ENCODE measurements around the gene DUSP9. TPM values are rescaled to one million over a fixed set of nuclear protein-coding genes. Genes with fewer than 3 reads are reported as not detected.

Gene DUSP9
- total and polyA plus RNA-seq, 10 of the 15 experiments (the other 5 are each of a cell fraction or from before 2014, with no cell fraction given), result 0.10 TPM; not detected in 9

- ChIA-PET CTCF (interaction anchor here (0.9 to 2.4 kb wide), 10 partner anchors 9 to 242 kb away, joined by 3 to 18 read pairs (median 4); partner anchors contain the start of gene CCNQ), POLR2A (interaction anchor here (1.2 kb wide), 1 partner anchor 26 kb away, joined by 3 read pairs; no protein-coding TSS in a partner anchor), RAD21 (ENCODE audit: unreplicated experiment) (interaction anchor here (0.8 kb wide), 1 partner anchor 59 kb away, joined by 5 read pairs; no protein-coding TSS in a partner anchor), SMC1A (ENCODE audit: uncharacterized antibody, unreplicated experiment) (no interaction called here)
- Histone ChIP-seq H4K20me1 (ENCODE audit: control insufficient read depth, insufficient read depth) (no peaks in the 10 kb centered on the region), H3K4me3 (no peak overlapping the region), H3K79me2 (ENCODE audit: control insufficient read depth, insufficient read depth, low read length) (no peaks in the 10 kb centered on the region), H3K9ac (ENCODE audit: control insufficient read depth, insufficient read depth, low read length) (no peak overlapping the region), H3K36me3 (ENCODE audit: control insufficient read depth in 2 of 2, insufficient read depth in 2 of 2, low read length in 1 of 2) (no peaks in the 10 kb centered on the region), H2AFZ (ENCODE audit: control insufficient read depth, low read depth, low read length) (no peak overlapping the region), H3K27ac (ENCODE audit: control insufficient read depth, insufficient read depth) (no peak overlapping the region), H3K9me3 (replicated peaks; ENCODE audit: control insufficient read depth, insufficient read depth, low read length) (no peaks in the 10 kb centered on the region; the same call in 2 of the 3 replicates), H3K4me2 (ENCODE audit: control insufficient read depth, insufficient read depth) (no peak overlapping the region), H3K27me3 (replicated peaks in 1 of 2; ENCODE audit: control insufficient read depth in 2 of 2, insufficient read depth in 2 of 2, low read length in 1 of 2) (no peaks in the 10 kb centered on the region; a peak in 2 of 4 replicates), H3K4me1 (ENCODE audit: control insufficient read depth, insufficient read depth, low read length) (peaks cover 3% of the 10 kb centered on the region)
- 59% methylated on average over 4 of the region's 4 CpGs for WGBS (ENCODE audit: insufficient coverage, insufficient replicate concordance, low lambda C conversion rate, missing lambda C conversion rate)
- FAIRE-seq, result no peak
- no TSS peak for BruUV-seq (replicated peaks)
- TF ChIP-seq ATF7 (IDR thresholded peaks at IDR 0.05; ENCODE audit: low read depth) (no peak), ZSCAN29 (IDR thresholded peaks at IDR 0.05) (no peak), SREBF1 (IDR thresholded peaks at IDR 0.05; ENCODE audit: low read length) (no peak), CHD4 (IDR thresholded peaks at IDR 0.05) (no peak), IRF4 (IDR thresholded peaks at IDR 0.05; ENCODE audit: low read depth, low read length) (no peak), BCLAF1 (IDR thresholded peaks at IDR 0.05) (no peak), KAT2A (conservative IDR thresholded peaks at IDR 0.05; ENCODE audit: control insufficient read depth, low read depth, low read length) (no peak), E4F1 (IDR thresholded peaks at IDR 0.05; ENCODE audit: borderline replicate concordance, partially characterized antibody) (no peak), ZNF217 (IDR thresholded peaks at IDR 0.05) (no peak), NFYB (IDR thresholded peaks at IDR 0.05; ENCODE audit: insufficient read depth, low read depth, low read length) (no peak), TCF3 (IDR thresholded peaks at IDR 0.05; ENCODE audit: borderline replicate concordance, insufficient read depth, low read depth, low read length) (no peak), CREB1 (IDR thresholded peaks at IDR 0.05; ENCODE audit: low read depth) (no peak), SMAD5 (IDR thresholded peaks at IDR 0.05; ENCODE audit: low read depth) (no peak), BACH1 (IDR thresholded peaks at IDR 0.05; ENCODE audit: borderline replicate concordance) (no peak), WRNIP1 (IDR thresholded peaks at IDR 0.05; ENCODE audit: borderline replicate concordance, low read depth, low read length) (no peak), SUPT20H (IDR thresholded peaks at IDR 0.05; ENCODE audit: borderline replicate concordance, control insufficient read depth, low read depth, low read length) (no peak), HDAC2 (IDR thresholded peaks at IDR 0.05) (no peak), POLR2AphosphoS5 (IDR thresholded peaks at IDR 0.05; ENCODE audit: low read length) (no peak)
- TF ChIP-seq, protein P1, sequence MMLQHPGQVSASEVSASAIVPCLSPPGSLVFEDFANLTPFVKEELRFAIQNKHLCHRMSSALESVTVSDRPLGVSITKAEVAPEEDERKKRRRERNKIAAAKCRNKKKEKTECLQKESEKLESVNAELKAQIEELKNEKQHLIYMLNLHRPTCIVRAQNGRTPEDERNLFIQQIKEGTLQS (IDR thresholded peaks at IDR 0.05; ENCODE audit: borderline replicate concordance, extremely low read depth, low read depth, low read length), result no peak
- TF ChIP-seq, protein P2, sequence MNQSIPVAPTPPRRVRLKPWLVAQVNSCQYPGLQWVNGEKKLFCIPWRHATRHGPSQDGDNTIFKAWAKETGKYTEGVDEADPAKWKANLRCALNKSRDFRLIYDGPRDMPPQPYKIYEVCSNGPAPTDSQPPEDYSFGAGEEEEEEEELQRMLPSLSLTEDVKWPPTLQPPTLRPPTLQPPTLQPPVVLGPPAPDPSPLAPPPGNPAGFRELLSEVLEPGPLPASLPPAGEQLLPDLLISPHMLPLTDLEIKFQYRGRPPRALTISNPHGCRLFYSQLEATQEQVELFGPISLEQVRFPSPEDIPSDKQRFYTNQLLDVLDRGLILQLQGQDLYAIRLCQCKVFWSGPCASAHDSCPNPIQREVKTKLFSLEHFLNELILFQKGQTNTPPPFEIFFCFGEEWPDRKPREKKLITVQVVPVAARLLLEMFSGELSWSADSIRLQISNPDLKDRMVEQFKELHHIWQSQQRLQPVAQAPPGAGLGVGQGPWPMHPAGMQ (IDR thresholded peaks at IDR 0.05; ENCODE audit: borderline replicate concordance), result no peak
- DNase-seq (ENCODE audit: low read depth, low spot score), result no peak
- in situ Hi-C loops (cut with MboI) (loop anchor here (10.0 kb wide), 1 partner anchor 106 kb away; no protein-coding TSS in a partner anchor), intact Hi-C loops (cut with micrococcal nuclease; ENCODE audit: unreplicated experiment) (no loop called here)
- no peak for ATAC-seq
Measured at GRCh38 chrX:153608806-153609205, 38.2 kb upstream of the DUSP9 start.

Data from GM12878 (cell line).